Measurements from ENCODE around the gene TNFSF4. TPM values are rescaled to one million over a fixed set of nuclear protein-coding genes. Genes with fewer than 3 reads are reported as not detected.

TNFSF4 gene
- polyA plus RNA-seq, 1 experiment: 5.9 TPM

DNA sequence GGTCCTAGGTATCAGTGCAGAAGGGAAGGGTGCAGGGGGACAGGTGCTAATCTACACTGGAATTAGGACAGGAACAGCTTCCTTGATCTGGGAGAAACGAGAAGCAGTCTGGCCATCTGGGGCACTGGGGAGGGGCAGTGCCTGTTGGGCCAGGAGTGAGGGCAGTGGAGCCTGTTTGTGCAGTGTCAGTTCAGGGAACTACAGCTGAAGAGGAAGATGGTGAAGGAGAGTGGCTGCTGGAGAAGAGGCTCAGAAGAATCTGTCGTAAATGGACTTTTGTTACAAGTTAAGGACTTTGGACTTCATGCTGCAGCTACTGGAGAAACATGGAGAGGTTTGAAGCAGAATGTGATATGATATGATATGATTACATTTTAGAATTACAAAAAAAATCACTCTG is 3.2 kb upstream of the TNFSF4 start:
- no peaks in the 10 kb centered on the region for H3K27me3 ChIP-seq (ENCODE audit: control insufficient read depth, insufficient read depth, low read length)
- POLR2A ChIA-PET: no interaction called here
- TF ChIP-seq, protein P1, sequence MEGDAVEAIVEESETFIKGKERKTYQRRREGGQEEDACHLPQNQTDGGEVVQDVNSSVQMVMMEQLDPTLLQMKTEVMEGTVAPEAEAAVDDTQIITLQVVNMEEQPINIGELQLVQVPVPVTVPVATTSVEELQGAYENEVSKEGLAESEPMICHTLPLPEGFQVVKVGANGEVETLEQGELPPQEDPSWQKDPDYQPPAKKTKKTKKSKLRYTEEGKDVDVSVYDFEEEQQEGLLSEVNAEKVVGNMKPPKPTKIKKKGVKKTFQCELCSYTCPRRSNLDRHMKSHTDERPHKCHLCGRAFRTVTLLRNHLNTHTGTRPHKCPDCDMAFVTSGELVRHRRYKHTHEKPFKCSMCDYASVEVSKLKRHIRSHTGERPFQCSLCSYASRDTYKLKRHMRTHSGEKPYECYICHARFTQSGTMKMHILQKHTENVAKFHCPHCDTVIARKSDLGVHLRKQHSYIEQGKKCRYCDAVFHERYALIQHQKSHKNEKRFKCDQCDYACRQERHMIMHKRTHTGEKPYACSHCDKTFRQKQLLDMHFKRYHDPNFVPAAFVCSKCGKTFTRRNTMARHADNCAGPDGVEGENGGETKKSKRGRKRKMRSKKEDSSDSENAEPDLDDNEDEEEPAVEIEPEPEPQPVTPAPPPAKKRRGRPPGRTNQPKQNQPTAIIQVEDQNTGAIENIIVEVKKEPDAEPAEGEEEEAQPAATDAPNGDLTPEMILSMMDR (IDR thresholded peaks at IDR 0.05; ENCODE audit: insufficient read depth, low read depth, low read length): no peak
- H3K4me3 ChIP-seq (ENCODE audit: low read depth, low read length): no peak overlapping the region
- CTCF ChIA-PET: interaction anchor here (1.0 kb wide), 1 partner anchor 67 kb away, joined by 3 read pairs; no protein-coding TSS in a partner anchor
- DNase-seq (ENCODE audit: low read depth): no peak
- H3K36me3 ChIP-seq (ENCODE audit: control insufficient read depth, insufficient read depth, low read length): no peaks in the 10 kb centered on the region

DNA sequence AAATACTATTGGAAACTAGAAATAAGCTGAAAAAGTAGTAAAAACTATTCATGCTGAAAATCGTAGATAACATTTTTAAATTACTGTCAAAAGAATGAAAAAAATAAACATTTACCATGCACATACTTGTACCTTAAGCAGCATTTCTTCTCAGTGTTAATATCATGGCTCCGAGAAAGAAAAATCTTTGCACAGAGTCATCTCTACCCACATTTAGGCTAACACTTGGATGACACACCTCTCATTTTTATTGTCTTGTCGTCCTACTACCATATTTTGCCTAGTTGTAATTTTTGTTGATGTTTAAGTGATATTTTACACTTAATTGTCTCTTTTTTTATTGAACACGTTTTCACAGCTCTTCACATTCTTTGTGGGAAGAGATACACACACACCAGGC is 1.7 kb upstream of the TNFSF4 start:
- Histone ChIP-seq H3K27me3 (ENCODE audit: control insufficient read depth, insufficient read depth, low read length) (no peaks in the 10 kb centered on the region), H3K4me3 (ENCODE audit: low read depth, low read length) (no peak overlapping the region), H3K36me3 (ENCODE audit: control insufficient read depth, insufficient read depth, low read length) (no peaks in the 10 kb centered on the region)
- ChIA-PET CTCF (interaction anchor here (1.0 to 1.2 kb wide), 2 partner anchors 11 to 464 kb away, joined by 3 read pairs; no protein-coding TSS in a partner anchor), POLR2A (no interaction called here)
- no peak for DNase-seq (ENCODE audit: low read depth)
- TF ChIP-seq, protein P1 (IDR thresholded peaks at IDR 0.05; ENCODE audit: insufficient read depth, low read depth, low read length): no peak

DNA sequence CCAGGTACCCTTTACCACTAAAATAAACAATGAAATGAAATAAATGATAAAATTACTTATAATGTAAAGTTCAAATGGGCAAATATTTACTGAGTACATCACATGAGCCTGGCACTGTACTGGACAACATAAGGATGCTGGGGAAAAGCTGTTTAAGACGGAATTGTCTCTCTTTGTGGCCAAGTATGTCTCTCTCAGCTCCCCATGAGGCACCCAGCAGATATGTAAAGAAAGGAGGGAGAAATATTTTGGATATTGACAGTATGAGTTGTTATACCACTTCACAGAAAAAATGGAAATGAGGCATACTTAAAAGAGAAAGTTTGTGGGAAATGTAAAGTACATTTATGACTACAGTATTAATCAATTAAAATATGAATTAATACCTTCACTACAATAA is 1.0 kb upstream of the TNFSF4 start:
- DNase-seq (ENCODE audit: low read depth): no peak
- Histone ChIP-seq H3K36me3 (ENCODE audit: control insufficient read depth, insufficient read depth, low read length) (no peaks in the 10 kb centered on the region), H3K4me3 (ENCODE audit: low read depth, low read length) (no peak overlapping the region), H3K27me3 (ENCODE audit: control insufficient read depth, insufficient read depth, low read length) (no peaks in the 10 kb centered on the region)
- TF ChIP-seq, protein P1 (IDR thresholded peaks at IDR 0.05; ENCODE audit: insufficient read depth, low read depth, low read length): no peak
- ChIA-PET POLR2A (no interaction called here), CTCF (interaction anchor here (1.2 to 1.9 kb wide), 4 partner anchors 8 to 389 kb away, joined by 3 to 6 read pairs (median 3); no protein-coding TSS in a partner anchor)

DNA sequence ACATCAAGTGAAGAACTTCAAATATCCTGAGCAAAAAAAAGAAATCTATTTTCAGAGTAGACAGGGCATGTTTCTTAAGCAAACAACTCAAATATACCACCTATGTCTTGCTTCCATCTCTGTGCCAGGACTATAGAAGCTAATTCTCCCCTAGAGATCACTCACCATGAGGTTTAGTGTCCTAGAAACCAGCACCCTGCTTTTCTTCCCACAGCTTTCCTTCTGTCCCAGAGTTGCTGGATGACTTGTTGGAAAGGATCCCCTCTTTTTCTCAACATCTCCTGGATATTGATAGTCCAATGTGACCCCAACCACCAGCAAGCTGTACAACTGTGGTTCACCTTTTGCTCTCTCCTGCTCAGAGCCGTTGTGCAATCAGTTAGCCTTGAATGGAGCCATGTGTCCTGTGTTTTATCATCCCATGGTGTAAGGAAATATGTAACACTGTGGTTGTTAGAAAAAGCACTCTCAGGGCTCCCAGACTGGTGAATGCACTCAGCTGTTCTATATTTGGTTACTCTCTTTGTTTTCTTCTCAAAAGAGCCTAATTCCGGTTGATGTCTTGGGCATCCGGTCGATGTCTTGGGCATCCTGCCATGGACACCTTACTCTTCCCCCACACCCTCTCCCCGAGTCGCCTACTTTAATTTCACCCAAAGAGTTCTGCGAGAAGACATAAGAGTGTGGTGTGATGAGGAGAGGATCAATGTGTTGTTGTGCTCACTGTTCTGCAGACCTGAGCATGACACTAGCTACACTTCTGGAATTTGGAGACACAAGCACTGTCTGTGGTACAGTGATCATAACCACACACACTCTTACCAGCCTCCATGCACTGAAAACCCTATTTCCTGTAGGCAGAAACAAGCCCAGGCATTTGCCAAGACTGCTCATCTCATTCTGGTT is 1.7 kb downstream of the TNFSF4 start:
- Histone ChIP-seq H3K36me3 (ENCODE audit: control insufficient read depth, insufficient read depth, low read length) (no peaks in the 10 kb centered on the region), H3K27me3 (ENCODE audit: control insufficient read depth, insufficient read depth, low read length) (no peaks in the 10 kb centered on the region), H3K4me3 (ENCODE audit: low read depth, low read length) (no peak overlapping the region; the same call in 1 of the 2 replicates)
- CTCF ChIA-PET: interaction anchor here (0.7 to 6.1 kb wide), 7 partner anchors 50 to 462 kb away, joined by 3 to 90 read pairs (median 4); no protein-coding TSS in a partner anchor
- DNase-seq (ENCODE audit: low read depth): peak; percentile 16
- POLR2A ChIA-PET: no interaction called here
- TF ChIP-seq, protein P1 (IDR thresholded peaks at IDR 0.05; ENCODE audit: insufficient read depth, low read depth, low read length): no peak

DNA sequence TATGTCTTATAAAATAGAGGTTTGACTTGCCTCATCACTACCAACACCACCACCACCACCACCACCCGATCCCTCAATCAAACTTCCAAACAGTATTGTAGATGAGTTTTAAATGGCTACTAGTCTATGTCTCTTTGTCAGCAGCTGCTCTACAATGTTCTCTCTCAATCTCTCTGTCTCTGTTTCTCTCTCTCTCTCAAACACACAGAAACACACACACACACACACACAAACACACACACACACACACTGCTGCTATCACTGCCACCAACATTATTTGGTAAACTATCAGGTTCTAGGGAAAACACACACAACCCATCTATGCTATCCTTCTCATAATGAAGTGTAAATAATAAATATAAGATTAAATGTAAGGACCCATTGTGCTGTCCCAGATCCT is 2.4 kb downstream of the TNFSF4 start:
- POLR2A ChIA-PET: no interaction called here

More for the DNA sequence above, 2.4 kb downstream of the TNFSF4 start:
- TF ChIP-seq, protein P1 (IDR thresholded peaks at IDR 0.05; ENCODE audit: insufficient read depth, low read depth, low read length): no peak
- H3K36me3 ChIP-seq (ENCODE audit: control insufficient read depth, insufficient read depth, low read length): no peaks in the 10 kb centered on the region
- H3K4me3 ChIP-seq (ENCODE audit: low read depth, low read length): peak overlapping the region; percentile 25; the same call in 1 of the 2 replicates
- H3K27me3 ChIP-seq (ENCODE audit: control insufficient read depth, insufficient read depth, low read length): no peaks in the 10 kb centered on the region
- CTCF ChIA-PET: interaction anchor here (0.7 to 6.1 kb wide), 8 partner anchors 51 to 461 kb away, joined by 3 to 90 read pairs (median 4); no protein-coding TSS in a partner anchor
- DNase-seq (ENCODE audit: low read depth): no peak

Measured in BJ (cell line).